HepG2 (cell line): Measurements from ENCODE around the gene DHRS13. TPM values are rescaled to one million over a fixed set of nuclear protein-coding genes. Genes with fewer than 3 reads are reported as not detected.
A peak's percentile ranks its signal among the peaks of the same experiment; 100 is the strongest.

Experiments
- ATAC-seq: fragments of 200-7000 bp; cut with Tn5 transposase; 3 replicates; pipeline ENCODE4 v1.9.1; 2020; ENCODE audit warnings: mild to moderate bottlenecking, moderate library complexity
- BruUV-seq: library from RNA; stranded (reverse); fragments of 400-500 nt; replicated peaks from 2 replicates; lab custom pipeline; 2021; lab: Mats Ljungman, UMichigan
- CTCF ChIA-PET: fragments of 300-600 bp; formaldehyde crosslinking; extraction: SDS; loops from one replicate; lab custom pipeline; 2021; ENCODE audit warnings: low total read pairs, inconsistent platforms, low intra/inter-chr PET ratio; lab: Yijun Ruan, JAX
- POLR2A ChIA-PET: fragments of 350-600 bp; sonication (Branson Sonifier 250); formaldehyde crosslinking; loops from one replicate; lab custom pipeline; 2020; ENCODE audit warnings: antibody characterized with exemption, inconsistent platforms; lab: Yijun Ruan, JAX
- DNase-seq: peaks from one replicate; pipeline ENCODE4 v3.0.0-alpha.2; 2015; ENCODE audit warnings: low spot score
- FAIRE-seq: peaks from 3 replicates; lab custom pipeline; 2011; peaks lifted over from hg19 to GRCh38; lab: Jason Lieb, UNC
- H2AFZ ChIP-seq: one replicate; pipeline ENCODE4 v1.6.1; 2011; ENCODE audit warnings: low read length, inconsistent platforms
- H3K27ac ChIP-seq: fragments of 300-600 bp; 3 replicates; pipeline ENCODE4 v1.8.0; 2011; ENCODE audit warnings: mixed run types, mild to moderate bottlenecking, mixed read lengths, low read length, inconsistent platforms; ENCODE audit not compliant: insufficient read depth; ENCODE audit errors: extremely low read length
- H3K27me3 ChIP-seq, 2 experiments: fragments of 200-600 bp in 1 of 2; 2 replicates in 1 of 2; 3 replicates in 1 of 2; pipeline versions ENCODE4 v1.6.0 to v1.8.0; 2011; ENCODE audit warnings: low read length in 2 of 2, mild to moderate bottlenecking in 2 of 2, moderate library complexity in 2 of 2, inconsistent platforms in 1 of 2; ENCODE audit not compliant: insufficient read depth in 2 of 2, control insufficient read depth in 1 of 2
- H3K36me3 ChIP-seq, 2 experiments: fragments of 200-600 bp in 1 of 2; replicated peaks in 1 of 2; 2 replicates in 1 of 2; 3 replicates in 1 of 2; pipeline versions ENCODE4 v1.5.1 to v1.8.0; 2011; ENCODE audit warnings: low read length in 2 of 2, inconsistent platforms in 1 of 2; ENCODE audit not compliant: insufficient read depth in 2 of 2, control insufficient read depth in 1 of 2
- H3K4me1 ChIP-seq: 2 replicates; pipeline ENCODE4 v1.5.1; 2012; ENCODE audit warnings: low read length, inconsistent platforms; ENCODE audit not compliant: insufficient read depth
- H3K4me2 ChIP-seq: 2 replicates; pipeline ENCODE4 v1.6.0; 2011; ENCODE audit warnings: low read depth, low read length, inconsistent platforms
- H3K4me3 ChIP-seq, 3 experiments: fragments of 200-600 bp in 1 of 3; sonication (generic), shearing (Covaris generic) in 1 of 3; replicated peaks in 1 of 3; 2 replicates each; pipeline ENCODE4 v1.5.1; 2011 to 2016; ENCODE audit warnings: low read length in 3 of 3, inconsistent platforms in 2 of 3, low read depth in 2 of 3, mild to moderate bottlenecking in 2 of 3, control low read depth in 1 of 3, mixed read lengths in 1 of 3; ENCODE audit not compliant: insufficient read depth in 1 of 3
- H3K79me2 ChIP-seq: one replicate; pipeline ENCODE4 v1.6.1; 2011; ENCODE audit warnings: low read length, inconsistent platforms; ENCODE audit not compliant: insufficient read depth
- H3K9ac ChIP-seq: 2 replicates; pipeline ENCODE4 v1.6.0; 2011; ENCODE audit warnings: mild to moderate bottlenecking, low read depth, low read length, inconsistent platforms; ENCODE audit not compliant: insufficient read depth
- H3K9me3 ChIP-seq: 2 replicates; pipeline ENCODE4 v1.5.1; 2012; ENCODE audit warnings: mild to moderate bottlenecking, low read length
- H4K20me1 ChIP-seq: 2 replicates; pipeline ENCODE4 v1.6.0; 2011; ENCODE audit warnings: inconsistent platforms, mild to moderate bottlenecking, low read length, moderate library complexity; ENCODE audit not compliant: insufficient read depth
- FOXO4 ChIP-seq: sonication (generic); formaldehyde crosslinking; conservative IDR thresholded peaks from 2 replicates; pipeline ENCODE4 v1.8.1; 2023; ENCODE audit warnings: missing genetic modification reagents
- IRF2 ChIP-seq: IDR thresholded peaks from 2 replicates; pipeline ENCODE4 v1.6.1; 2018; ENCODE audit warnings: missing genetic modification reagents, missing compliant biosample characterization
- KAT2B ChIP-seq: fragments of 150-350 bp; IDR thresholded peaks from 2 replicates; pipeline ENCODE4 v1.6.1; 2014; ENCODE audit warnings: low read depth, low read length, borderline replicate concordance
- KLF15 ChIP-seq: sonication (generic); formaldehyde crosslinking; IDR thresholded peaks from 2 replicates; pipeline ENCODE4 v1.8.1; 2023; ENCODE audit warnings: borderline replicate concordance, mild to moderate bottlenecking, inconsistent platforms, missing genetic modification reagents, mixed read lengths
- STAT6 ChIP-seq: sonication (generic); formaldehyde crosslinking; IDR thresholded peaks from 2 replicates; pipeline ENCODE4 v1.4.0; 2020; ENCODE audit warnings: missing genetic modification reagents, mild to moderate bottlenecking, borderline replicate concordance
- THRA ChIP-seq: sonication (generic); formaldehyde crosslinking; IDR thresholded peaks from 2 replicates; pipeline ENCODE4 v1.4.0; 2020; ENCODE audit warnings: missing genetic modification reagents, borderline replicate concordance
- ZNF10 ChIP-seq: sonication (generic); formaldehyde crosslinking; IDR thresholded peaks from 2 replicates; pipeline ENCODE4 v1.4.0; 2020; ENCODE audit warnings: mild to moderate bottlenecking, low read depth, missing genetic modification reagents, borderline replicate concordance
- ZNF333 ChIP-seq: sonication (generic); formaldehyde crosslinking; IDR thresholded peaks from 2 replicates; pipeline ENCODE4 v1.4.0; 2020; ENCODE audit warnings: mild to moderate bottlenecking, missing genetic modification reagents, borderline replicate concordance
- ZNF543 ChIP-seq: sonication (generic); formaldehyde crosslinking; IDR thresholded peaks from 2 replicates; pipeline ENCODE4 v1.4.0; 2020; ENCODE audit warnings: mild to moderate bottlenecking, missing genetic modification reagents
- ZNF616 ChIP-seq: sonication (generic); formaldehyde crosslinking; IDR thresholded peaks from 2 replicates; pipeline ENCODE4 v1.5.0; 2020; ENCODE audit warnings: low read depth, mild to moderate bottlenecking, missing genetic modification reagents
- ZNF75D ChIP-seq: sonication (generic); formaldehyde crosslinking; IDR thresholded peaks from 2 replicates; pipeline ENCODE4 v1.8.1; 2023; ENCODE audit warnings: missing genetic modification reagents, mild to moderate bottlenecking, borderline replicate concordance
- ZSCAN9 ChIP-seq: IDR thresholded peaks from 2 replicates; pipeline ENCODE4 v1.6.1; 2016; ENCODE audit warnings: borderline replicate concordance
- WGBS: methylation state at CpG from one replicate; pipeline ENCODE4 v1.1.6; 2017; ENCODE audit warnings: low lambda C conversion rate; 5-methylcytosine and 5-hydroxymethylcytosine counted together
- in situ Hi-C: cut with HindIII; loops from 2 replicates; pipeline ENCODE4 v1.10.0; 2017; ENCODE audit warnings: low pct_unique_long_range_greater_than_20kb; ENCODE audit not compliant: extremely low pct_ligation_motif_present
- intact Hi-C: fragments of 100-400 bp; cut with micrococcal nuclease; formaldehyde crosslinking; loops from one replicate; pipeline ENCODE4 v1.10.0; 2022; ENCODE audit not compliant: unreplicated experiment
- polyA plus RNA-seq, 8 experiments: library from polyadenylated mRNA; depleted of rRNA in 3 of 8; stranded (reverse) in 7 of 8; unstranded in 1 of 8; fragments of >200 nt; fragmentation: Illumina TruSeq in 4 of 8; extraction: Trizol in 4 of 8; gene quantifications; 2 replicates each; pipeline versions ENCODE4 v1.2.1 to v1.2.3, GENCODE V29; 2011 to 2016; ENCODE audit warnings: low read depth in 4 of 8, missing spikeins in 1 of 8, mixed read lengths in 1 of 8; ENCODE audit not compliant: insufficient read depth in 1 of 8
- total RNA-seq, 5 experiments: library from RNA; depleted of rRNA; stranded (reverse); fragments of >200 nt; fragmentation: Illumina TruSeq; extraction: Trizol; gene quantifications; 2 replicates each; pipeline ENCODE4 v1.2.3, GENCODE V29; 2016; ENCODE audit warnings: low read depth in 1 of 5

The DHRS13 gene
- total and polyA plus RNA-seq, 2 of the 13 experiments (the other 11 are each of a cell fraction or from before 2014, with no cell fraction given), result 11.8 to 12.6 TPM

- in situ Hi-C loops, result no loop called here
- peaks cover 21% of the 10 kb centered on the region for H3K4me1 ChIP-seq
- ChIA-PET POLR2A (interaction anchor here (0.6 to 1.6 kb wide), 5 partner anchors 10 to 144 kb away, joined by 3 to 8 read pairs (median 6); partner anchors contain the start of genes FAM222B and PROCA1), CTCF (no interaction called here)
- H3K27me3 ChIP-seq, result peaks cover 0 to 2% of the 10 kb centered on the region in 2 experiments; a peak in 1 of 5 replicates
- peak overlapping the region; percentile 61 for H3K27ac ChIP-seq
- DNase-seq, result no peak
- TSS peak; percentile 88 for BruUV-seq
- TF ChIP-seq ZNF616 (CRISPR knock-in tag) (peak; percentile 9; the same call in 1 of the 2 replicates), THRA (CRISPR knock-in tag) (no peak), KLF15 (CRISPR knock-in tag) (no peak), ZNF543 (CRISPR knock-in tag) (no peak), ZNF333 (CRISPR knock-in tag) (0 out of 2 replicates have a peak, but pooled peaks have one; percentile 18), FOXO4 (0 out of 2 replicates have a peak, but pooled peaks have one; percentile 6), ZSCAN9 (no peak), ZNF75D (no peak), IRF2 (CRISPR knock-in tag) (no peak), STAT6 (no peak), KAT2B (no peak), ZNF10 (CRISPR knock-in tag) (no peak)
- intact Hi-C loops, result no loop called here
- H2AFZ ChIP-seq, result no peak overlapping the region
- H3K9ac ChIP-seq, result peak overlapping the region; percentile 83
- H3K4me3 ChIP-seq, result peak overlapping the region; percentile 92 to 94 (median 92)
- H3K9me3 ChIP-seq, result no peaks in the 10 kb centered on the region
- no peak for ATAC-seq
- H4K20me1 ChIP-seq, result no peaks in the 10 kb centered on the region
- H3K36me3 ChIP-seq, result peaks cover 15 to 24% of the 10 kb centered on the region in 2 experiments; a peak in 4 of 5 replicates
- 10% methylated on average over 5 of the region's 5 CpGs for WGBS
- no peak for FAIRE-seq
- peak overlapping the region; percentile 100 for H3K4me2 ChIP-seq
- peaks cover 18% of the 10 kb centered on the region for H3K79me2 ChIP-seq
These were observed 47.6 kb downstream of the DHRS13 start for GRCh38 chr17:28855336-28855679.
